ENCODE data around the gene DCLK1. TPM values are rescaled to one million over a fixed set of nuclear protein-coding genes. Genes with fewer than 3 reads are reported as not detected.

The DCLK1 gene
- total and polyA plus RNA-seq, 10 of the 15 experiments (the other 5 are each of a cell fraction or from before 2014, with no cell fraction given): not detected

DNA sequence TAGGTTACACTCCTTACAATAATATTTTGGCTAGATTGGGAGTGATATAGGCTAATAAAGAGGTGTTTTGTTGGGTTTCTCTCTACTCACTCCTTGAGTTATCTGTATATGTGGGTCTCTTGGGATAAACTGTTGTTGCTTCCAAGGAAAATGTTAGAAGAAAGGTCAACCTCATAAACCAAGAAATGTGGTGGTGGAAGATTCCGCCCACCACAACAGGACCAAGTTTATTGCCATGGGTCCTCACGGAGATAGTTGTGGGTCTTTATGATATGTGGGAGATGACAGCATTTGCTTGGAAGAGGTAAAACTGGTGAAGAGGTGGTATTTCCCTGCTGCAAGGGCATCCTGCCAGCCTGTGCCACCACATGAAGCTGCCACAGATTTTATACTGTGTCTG, 259.6 kb downstream of the DCLK1 start:
- ChIA-PET POLR2A (no interaction called here), RAD21 (ENCODE audit: unreplicated experiment) (no interaction called here), CTCF (no interaction called here), SMC1A (ENCODE audit: uncharacterized antibody, unreplicated experiment) (no interaction called here)
- no peak for ATAC-seq
- TF ChIP-seq ETV6 (conservative IDR thresholded peaks at IDR 0.05 in 1 of 2, IDR thresholded peaks at IDR 0.05 in 1 of 2; ENCODE audit: borderline replicate concordance in 1 of 2, low read depth in 1 of 2) (no peak), NR2C2 (IDR thresholded peaks at IDR 0.05; ENCODE audit: borderline replicate concordance, control insufficient read depth, insufficient read length, low read depth) (no peak), SMARCA5 (IDR thresholded peaks at IDR 0.05) (no peak), TCF3 (IDR thresholded peaks at IDR 0.05; ENCODE audit: borderline replicate concordance, insufficient read depth, low read depth, low read length) (no peak), MTA2 (IDR thresholded peaks at IDR 0.05; ENCODE audit: low read depth) (no peak), TCF7 (IDR thresholded peaks at IDR 0.05; ENCODE audit: borderline replicate concordance) (no peak), YBX1 (IDR thresholded peaks at IDR 0.05) (no peak), NKRF (conservative IDR thresholded peaks at IDR 0.05) (no peak), ZNF622 (IDR thresholded peaks at IDR 0.05) (no peak), NFXL1 (IDR thresholded peaks at IDR 0.05; ENCODE audit: borderline replicate concordance) (no peak), YY1 (IDR thresholded peaks at IDR 0.05; ENCODE audit: low read depth, low read length) (no peak)
- TF ChIP-seq, protein P1, sequence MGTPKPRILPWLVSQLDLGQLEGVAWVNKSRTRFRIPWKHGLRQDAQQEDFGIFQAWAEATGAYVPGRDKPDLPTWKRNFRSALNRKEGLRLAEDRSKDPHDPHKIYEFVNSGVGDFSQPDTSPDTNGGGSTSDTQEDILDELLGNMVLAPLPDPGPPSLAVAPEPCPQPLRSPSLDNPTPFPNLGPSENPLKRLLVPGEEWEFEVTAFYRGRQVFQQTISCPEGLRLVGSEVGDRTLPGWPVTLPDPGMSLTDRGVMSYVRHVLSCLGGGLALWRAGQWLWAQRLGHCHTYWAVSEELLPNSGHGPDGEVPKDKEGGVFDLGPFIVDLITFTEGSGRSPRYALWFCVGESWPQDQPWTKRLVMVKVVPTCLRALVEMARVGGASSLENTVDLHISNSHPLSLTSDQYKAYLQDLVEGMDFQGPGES (IDR thresholded peaks at IDR 0.05): no peak
- TF ChIP-seq, protein P2, sequence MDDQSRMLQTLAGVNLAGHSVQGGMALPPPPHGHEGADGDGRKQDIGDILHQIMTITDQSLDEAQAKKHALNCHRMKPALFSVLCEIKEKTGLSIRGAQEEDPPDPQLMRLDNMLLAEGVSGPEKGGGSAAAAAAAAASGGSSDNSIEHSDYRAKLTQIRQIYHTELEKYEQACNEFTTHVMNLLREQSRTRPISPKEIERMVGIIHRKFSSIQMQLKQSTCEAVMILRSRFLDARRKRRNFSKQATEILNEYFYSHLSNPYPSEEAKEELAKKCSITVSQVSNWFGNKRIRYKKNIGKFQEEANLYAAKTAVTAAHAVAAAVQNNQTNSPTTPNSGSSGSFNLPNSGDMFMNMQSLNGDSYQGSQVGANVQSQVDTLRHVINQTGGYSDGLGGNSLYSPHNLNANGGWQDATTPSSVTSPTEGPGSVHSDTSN (IDR thresholded peaks at IDR 0.05; ENCODE audit: insufficient replicate concordance, low read depth, low read length): no peak
- Histone ChIP-seq H2AFZ (ENCODE audit: control insufficient read depth, low read depth, low read length) (no peak overlapping the region), H3K9me3 (replicated peaks; ENCODE audit: control insufficient read depth, insufficient read depth, low read length) (no peaks in the 10 kb centered on the region), H3K4me1 (ENCODE audit: control insufficient read depth, insufficient read depth, low read length) (no peaks in the 10 kb centered on the region), H3K9ac (ENCODE audit: control insufficient read depth, insufficient read depth, low read length) (no peak overlapping the region), H3K27me3 (replicated peaks in 1 of 2; ENCODE audit: control insufficient read depth in 2 of 2, insufficient read depth in 2 of 2, low read length in 1 of 2) (no peaks in the 10 kb centered on the region; a peak in 1 of 4 replicates), H4K20me1 (ENCODE audit: control insufficient read depth, insufficient read depth) (no peaks in the 10 kb centered on the region), H3K4me3 (no peak overlapping the region), H3K36me3 (ENCODE audit: control insufficient read depth in 2 of 2, insufficient read depth in 2 of 2, low read length in 1 of 2) (no peaks in the 10 kb centered on the region), H3K27ac (ENCODE audit: control insufficient read depth, insufficient read depth) (no peak overlapping the region), H3K4me2 (ENCODE audit: control insufficient read depth, insufficient read depth) (no peak overlapping the region), H3K79me2 (ENCODE audit: control insufficient read depth, insufficient read depth, low read length) (no peaks in the 10 kb centered on the region)
- WGBS (ENCODE audit: insufficient coverage, insufficient replicate concordance, low lambda C conversion rate, missing lambda C conversion rate): 3% methylated on average over 2 of the region's 2 CpGs
- no peak for FAIRE-seq
- intact Hi-C loops (cut with micrococcal nuclease; ENCODE audit: unreplicated experiment) (no loop called here), in situ Hi-C loops (cut with MboI) (no loop called here)
- no peak for DNase-seq (ENCODE audit: low read depth, low spot score)
- no TSS peak for BruUV-seq (replicated peaks)
